Measurements from ENCODE around the gene PRKAR1A.

The PRKAR1A gene

DNA sequence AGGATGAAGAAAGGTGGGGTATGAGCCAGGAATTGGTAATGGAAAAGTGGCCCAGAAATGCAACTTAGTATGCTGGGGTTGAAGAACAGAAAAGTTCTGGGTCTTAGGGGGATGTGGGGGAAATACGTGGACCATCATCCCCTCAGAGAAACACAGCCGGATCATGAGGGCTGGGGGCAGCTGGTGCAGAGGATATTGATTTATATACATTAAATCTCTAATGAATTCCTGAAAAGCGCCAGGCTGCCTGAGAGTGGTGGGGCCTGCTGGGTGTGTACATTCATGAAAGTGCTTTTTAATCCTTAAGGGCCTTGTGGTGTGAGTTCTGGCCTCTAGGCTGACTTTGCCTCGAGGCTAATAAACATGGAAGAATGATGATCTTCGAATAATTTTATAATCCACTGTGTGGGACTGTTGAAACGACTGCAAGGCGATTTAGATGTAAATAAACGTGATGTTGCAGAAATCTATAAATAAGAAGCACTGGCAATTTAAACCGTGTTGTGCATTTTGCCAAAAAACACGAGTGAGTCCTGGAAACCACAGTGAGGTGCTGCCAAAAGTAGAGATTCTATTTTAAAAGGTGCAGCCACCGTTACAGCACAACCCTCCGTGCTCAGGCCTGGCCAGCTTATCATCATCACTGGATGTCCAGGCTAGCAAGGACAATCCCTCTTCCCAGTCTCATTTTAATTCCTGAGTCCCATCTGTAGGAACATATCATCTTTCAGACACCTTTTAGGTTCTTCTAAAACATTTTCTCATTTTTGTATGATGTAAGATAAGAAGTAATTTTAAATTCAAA is 32.1 kb downstream of the PRKAR1A start:
- no peak for DNase-seq

DNA sequence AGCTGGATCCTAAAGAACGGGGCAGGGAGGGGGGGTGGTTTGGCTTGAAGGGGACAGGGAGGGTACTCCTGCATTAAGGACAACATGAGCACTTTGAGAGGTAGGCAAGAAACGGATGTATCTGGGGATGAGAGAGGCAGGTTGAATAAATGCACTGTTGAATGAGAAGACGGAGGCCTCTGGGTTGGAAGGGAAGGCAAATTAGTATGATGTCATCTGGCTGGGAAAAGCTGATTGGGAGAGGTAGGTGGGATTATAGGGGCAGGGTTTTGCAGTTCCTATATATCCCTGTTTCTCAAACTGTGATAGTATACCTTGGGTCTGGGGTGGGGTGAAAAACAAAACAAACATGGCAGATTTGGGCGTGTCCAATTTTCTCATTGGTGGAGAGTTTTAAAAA is 44.3 kb downstream of the PRKAR1A start:
- no peak for DNase-seq

DNA sequence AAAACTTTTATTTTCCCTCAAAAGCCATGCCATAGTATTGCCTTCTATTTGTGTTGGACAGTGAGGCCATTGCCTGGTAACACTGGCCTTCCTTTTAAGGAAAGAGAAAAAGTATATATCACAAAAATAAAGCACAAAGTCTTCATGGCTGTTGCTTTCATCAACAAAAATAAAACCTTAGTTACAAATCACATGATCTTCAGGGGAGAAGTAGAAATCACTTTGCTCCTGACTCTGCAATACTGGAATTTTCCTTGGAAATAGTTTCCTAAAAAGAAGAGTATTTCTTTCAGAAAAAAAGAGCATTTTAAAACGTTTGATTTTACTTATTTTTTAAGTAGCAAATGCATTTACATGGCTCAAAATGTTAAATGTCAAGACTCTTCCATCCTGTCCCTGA is 47.1 kb downstream of the PRKAR1A start:
- DNase-seq, result peak; percentile 80 to 85

DNA sequence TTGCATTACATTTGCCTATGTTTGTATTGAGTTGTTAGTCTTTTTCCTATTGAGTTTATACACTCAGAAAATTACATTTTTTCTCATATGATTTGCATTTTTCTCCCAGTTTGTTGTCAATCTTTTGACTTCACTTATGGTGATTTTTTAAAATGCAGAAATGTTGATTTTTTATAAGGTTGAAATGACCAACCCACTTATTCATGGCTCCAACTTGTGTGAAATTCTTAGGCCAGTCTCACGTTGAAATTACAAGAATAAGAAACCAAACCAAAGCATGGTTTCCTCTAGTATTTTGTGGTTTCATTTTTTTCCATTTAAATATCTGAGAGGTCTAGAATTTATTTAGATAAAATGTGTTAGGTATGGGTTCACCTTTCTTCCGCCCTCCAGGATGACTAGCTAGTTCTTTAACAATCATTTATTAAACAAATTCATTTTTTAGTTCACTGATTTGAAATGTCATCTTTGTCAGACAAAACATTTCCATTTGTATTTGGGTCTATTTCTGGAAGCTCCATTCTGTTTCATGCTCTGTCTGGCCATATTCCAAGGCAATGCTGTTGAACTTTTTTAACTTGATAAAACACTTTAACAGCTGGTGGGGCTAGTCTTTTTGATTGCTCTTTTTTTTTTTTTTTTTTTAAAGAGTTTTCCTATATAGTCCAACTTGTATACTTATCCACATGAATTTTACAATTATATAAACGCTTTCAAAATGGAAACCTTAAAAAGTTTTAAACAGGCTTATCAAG is 48.9 kb downstream of the PRKAR1A start:
- DNase-seq, result no peak

DNA sequence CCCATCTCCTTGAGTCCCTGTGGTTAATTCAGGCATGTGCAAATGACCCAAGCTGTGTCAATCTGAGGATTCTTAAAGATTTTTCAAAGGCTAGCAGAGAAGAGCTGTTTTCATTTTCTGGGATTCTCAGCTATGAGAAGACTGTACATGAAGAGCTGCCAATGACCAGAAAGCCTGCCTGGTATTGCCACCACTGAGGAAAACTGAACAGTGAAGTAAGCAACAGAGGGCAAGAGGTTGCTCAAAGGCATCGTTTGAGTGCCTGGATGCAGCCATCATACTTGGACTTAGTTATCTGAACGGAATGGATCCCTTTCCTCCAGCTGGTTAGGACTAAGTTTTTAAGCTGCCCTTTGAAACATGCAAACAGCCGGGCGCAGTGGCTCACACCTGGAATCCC is 50.5 kb downstream of the PRKAR1A start:
- DNase-seq, result no peak

DNA sequence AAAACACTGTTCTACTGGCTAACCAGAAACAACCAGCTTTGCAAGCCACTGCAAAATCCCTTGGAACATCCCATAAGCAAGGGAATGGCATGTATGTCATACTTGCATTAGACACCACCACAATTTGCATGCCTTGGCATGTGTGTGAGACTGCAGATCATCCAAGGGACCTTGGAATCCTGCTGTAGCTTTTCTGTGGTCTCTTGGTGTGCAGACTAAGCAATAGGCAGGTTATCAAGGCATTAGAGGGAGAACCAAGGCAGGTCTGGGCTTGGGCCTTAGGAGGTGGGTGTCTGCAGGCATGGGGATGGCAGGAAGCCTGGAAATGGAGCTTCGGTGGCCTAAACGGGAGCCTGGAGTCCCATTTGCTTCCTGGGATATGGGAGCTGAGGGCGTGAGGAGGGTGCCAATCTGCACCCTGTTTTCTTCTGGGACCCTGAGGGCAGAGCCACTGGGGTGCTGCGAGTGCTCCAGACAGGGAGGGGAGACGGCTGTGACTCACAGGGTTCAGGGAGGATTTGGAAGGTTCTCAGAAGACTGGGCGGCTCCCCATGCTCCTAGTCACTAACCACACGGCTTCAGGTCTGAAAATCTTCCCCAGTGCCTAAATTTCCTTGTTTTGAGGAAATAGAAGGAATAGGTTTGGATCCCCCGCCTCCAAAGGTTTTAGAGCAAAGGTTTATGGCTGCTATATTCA is 52.3 kb downstream of the PRKAR1A start:
- DNase-seq, result no peak

DNA sequence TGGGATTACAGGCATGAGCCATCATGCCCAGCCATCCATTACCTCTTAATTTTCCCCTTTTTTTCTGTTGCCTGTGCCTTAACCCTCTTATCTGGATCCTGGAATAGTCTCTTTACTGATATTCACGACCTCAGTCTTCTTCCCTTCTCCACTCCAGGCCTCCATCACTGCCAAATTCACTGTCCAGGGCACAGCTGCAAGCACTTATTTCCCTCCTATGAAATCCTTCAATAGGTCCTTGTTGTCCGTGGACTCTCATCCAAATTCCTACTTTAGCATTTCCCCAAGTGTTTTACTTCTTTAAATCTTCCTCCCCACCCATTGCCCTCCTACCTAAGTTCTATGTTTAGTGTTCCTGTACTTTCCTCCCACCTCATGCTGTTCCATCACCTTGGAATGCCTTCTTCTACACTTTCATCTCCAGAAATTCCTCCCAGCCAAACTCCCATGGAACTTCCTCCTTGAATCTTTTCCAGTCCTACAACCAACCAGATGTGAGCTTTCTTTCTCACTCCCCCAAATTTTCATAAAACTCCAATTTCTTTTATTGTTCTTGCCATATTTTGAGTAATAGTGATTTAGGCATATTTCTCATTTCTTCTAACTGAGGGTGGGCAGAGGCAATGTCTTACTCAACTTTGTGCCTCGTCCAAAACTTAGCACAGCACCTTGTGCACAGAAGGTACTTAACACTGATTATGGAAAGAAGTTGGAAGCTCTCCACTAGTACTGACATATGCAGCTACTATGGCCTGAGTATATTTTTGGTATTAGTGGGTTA is 53.6 kb downstream of the PRKAR1A start:
- DNase-seq, result peak; percentile 52 to 82

DNA sequence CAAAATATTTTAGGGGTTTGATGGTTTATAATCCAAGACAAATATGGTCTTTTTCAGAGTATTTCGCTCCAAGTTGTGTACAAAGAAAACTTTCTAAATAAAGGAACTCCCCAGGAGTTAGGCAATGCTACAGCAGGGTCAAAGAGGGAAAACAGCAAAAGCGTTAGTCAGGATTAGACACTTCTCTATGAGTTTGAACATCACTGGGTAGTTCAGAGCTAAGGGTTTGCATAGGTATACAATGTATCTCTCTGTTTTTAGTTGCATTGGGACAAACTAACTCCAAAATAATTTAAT is 54.2 kb downstream of the PRKAR1A start:
- peak; percentile 91 to 93 for DNase-seq

DNA sequence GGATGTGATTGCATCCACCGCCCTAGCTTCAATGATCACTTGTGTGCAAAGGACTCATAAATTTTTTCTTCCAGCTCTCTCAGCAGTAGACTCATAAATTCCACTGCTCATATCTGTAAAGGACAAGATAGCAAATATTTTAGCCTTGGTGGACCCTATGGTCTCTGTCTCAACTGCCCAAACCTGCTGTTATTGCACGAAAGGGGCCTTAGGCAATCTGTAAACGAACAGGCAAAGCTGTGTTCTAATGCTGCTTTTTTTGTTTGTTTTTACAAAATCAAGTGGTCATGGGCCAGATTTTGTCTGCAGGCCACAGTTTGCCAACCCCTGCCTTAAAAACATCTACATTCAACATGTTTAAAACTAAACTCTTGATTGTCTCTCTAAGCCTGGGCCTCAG is 54.8 kb downstream of the PRKAR1A start:
- DNase-seq, result no peak

DNA sequence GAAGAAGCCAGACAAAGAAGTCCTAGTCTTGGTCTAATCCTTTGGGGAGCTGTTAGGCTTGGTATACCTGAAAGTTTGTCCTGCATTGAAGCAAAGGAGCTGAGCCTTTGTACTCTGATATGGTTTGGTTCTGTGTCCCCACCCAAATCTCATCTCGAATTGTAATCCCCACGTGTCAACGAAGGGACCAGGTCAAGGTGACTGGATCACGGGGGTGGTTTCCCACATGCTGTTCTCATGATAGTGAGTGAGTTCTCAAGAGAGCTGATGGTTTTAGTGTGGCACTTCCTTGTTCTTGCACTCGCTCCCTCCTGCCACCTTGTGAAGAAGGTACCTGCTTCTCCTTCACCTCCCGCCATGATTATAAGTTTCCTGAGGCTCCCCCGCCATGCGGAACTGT is 55.4 kb downstream of the PRKAR1A start:
- no peak for DNase-seq

DNA sequence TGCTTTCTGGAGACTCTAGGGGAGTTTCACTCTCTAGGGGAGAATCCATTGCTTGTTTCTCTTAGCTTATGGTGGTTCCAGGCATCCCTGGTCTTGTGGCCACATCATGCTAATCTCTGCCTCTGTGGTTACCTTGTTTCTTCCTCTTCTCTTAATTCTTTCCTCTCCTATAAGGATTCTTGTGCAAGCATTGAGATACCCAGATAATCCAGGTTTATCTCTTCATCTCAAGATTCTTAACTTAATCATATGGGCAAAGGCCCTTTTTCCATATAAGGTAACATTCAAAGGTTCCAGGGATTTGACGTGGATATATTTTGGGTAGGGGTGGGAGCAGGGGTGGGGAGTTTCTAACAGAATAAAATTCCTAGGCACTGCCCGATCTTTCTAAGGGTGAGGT is 56.4 kb downstream of the PRKAR1A start:
- DNase-seq, result no peak

DNA sequence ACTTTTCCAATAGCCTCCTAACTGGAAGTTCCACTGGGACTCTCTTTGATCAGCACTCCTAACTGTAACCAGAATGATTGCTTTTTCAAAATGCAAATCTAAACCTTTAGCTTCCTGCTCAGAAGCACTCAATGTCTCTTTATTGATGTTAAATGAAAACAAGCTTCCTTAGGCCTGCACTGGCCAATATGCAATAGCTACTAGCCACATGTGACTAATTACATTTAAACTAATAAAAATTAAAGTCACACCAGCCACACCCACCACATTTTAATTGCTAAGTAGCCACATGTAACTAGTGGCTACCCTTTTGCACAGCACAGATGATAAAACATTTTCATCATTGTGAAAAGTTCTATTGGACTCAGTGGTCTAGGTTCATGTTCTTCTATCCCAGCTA is 57.1 kb downstream of the PRKAR1A start:
- DNase-seq, result no peak

DNA sequence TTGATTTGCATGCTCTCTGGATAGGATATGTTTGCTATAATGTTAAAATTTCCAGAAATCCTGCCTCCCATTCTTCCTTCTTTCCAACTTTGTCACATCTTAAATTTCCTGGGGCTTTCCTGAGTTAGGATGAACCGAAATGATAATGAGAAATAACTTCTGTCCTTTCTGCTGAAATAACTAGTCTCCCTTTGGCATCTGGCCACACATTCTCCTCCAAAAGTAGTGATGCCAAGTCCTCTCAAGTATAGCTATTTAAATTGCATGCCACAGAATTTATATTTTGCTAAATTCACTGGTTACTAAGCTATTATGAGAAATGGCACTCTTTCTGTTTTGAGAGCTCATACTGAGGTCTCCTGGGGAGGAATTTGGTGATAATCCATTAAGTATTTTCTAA is 58.3 kb downstream of the PRKAR1A start:
- DNase-seq, result no peak

DNA sequence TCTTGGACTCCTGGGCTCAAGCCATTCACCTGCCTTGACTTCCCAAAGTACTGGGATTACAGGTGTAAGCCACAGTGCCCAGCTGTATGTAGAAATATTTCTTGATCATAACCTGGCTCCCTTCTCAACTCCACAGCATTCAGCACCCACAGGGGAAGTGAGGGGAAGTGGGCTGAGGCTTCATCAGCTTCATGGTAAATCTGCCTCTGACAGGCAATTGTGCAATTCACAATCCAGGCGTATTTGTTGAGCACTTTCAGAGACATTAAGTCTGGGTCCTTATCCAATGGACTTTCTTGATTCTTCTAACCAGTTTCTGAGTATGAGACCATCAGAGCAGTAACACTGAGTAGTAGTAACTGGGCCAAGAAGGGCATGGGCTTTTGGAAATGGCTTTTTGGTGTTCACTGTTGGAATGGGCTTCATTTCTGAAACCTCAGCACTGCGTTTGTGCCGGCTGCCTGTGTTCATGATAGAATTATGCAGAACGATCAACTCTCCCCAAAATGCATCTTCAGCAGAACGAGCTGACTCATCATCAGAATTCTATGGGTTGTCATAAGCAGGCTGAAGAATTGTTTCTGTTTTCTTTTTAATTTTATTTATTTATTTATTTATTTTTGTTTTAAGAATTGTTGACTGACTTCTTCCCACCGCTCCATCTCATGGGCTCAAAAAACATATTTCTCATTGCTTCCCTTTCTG is 60.1 kb downstream of the PRKAR1A start:
- DNase-seq, result peak; percentile 70 to 77

DNA sequence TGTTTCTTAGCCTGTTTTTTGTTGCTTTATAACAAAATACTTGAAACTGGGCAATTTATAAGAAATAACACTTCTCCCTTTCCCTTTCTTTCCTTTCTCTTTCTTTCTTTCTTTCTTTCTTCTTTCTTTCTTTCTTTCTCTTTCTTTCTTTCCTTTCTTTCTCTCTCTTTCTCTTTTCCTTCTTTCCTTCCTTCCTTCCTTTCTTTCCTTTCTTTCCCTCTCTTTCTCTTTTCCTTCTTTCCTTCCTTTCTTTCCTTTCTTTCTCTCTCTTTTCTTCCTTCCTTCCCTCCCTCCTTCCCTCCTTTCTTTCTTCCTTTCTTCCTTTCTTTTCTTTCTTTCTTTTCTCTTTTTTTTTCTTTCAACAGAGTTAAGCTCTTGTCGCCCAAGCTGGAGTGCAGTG is 61.1 kb downstream of the PRKAR1A start:
- no peak for DNase-seq

DNA sequence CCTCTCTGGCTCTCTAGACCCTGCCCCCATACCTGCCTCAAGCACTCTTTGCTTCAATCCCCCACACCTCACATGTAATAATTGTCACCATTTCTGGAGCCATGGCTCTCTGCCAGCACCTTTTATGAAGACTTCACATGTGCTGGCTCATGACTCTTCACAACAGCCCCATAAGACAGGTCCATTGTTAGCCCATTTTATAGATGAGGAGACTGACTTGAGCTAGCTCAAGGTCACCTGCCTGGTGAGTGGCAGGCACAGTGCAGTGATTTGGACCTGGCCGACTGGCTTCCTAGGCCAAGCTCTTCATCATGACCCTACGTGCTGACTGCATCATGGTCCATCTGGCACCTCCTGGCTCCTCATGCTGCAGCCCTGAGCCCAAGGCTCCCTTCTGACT is 63.9 kb downstream of the PRKAR1A start:
- DNase-seq, result no peak

DNA sequence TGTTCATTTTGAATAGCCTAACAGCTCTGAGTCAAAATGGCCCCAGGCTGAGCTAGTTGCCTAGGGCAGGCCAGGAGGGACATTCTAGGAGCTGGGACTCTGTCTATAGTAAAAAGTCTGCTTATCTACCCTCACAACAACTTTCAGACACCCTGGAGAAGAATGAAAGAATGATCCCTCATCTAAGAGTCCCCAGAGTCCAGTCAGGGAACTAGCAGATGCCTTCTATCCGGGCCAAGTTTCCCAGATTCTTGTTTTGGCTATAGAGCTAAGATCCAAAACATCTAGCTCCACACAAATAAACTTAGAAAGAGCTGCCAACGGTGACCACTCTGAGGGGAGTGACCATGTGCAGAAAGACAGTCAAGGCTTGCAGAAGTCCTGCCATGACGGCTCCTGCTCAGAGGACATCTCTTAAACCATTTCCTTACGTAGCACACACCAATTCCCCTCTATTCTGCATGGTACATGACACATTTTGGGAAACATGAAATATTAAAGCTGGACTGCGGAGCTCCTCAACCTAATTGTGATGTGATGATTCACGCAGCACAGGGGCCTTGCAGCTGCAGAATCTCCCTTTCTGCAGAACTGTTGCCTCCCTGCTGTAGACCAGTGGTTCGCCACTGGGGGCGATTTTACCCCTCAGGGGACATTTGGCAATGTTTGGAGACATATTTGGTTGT is 64.7 kb downstream of the PRKAR1A start:
- no peak for DNase-seq

DNA sequence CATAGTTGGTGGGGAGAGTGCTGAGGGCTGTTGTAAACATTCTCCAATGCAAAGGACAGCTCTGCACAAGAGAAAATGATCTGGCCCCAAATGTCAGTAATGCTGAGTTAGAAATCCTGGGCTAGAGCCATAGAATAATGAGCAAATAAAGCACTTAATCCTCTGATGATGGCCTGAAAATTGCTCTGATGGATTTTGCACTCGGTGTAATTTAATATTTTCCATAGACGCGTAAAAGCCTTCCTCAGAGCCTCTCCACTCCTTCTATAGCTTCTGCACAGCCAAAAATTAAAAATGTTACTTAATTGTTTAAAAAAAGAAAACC is 65.2 kb downstream of the PRKAR1A start:
- no peak for DNase-seq

DNA sequence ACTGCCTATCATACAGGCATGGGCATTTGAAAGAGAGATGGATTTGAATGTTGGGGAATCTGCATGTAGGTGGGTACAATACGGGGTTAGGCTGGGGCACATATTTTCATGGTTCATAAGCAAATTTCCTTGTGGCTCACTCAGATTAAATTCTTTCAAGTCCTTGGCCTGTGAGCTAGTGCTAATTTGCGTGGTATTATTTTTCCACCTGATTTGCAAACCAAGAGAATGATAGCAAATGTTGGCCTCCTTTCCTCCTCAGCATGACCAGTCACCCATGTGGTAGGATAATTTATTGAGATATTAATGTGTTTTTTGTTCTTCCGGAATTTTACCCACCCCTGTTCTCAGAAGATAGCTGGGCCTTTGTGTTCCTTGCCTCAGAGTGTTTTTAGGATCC is 66.0 kb downstream of the PRKAR1A start:
- DNase-seq, result no peak

DNA sequence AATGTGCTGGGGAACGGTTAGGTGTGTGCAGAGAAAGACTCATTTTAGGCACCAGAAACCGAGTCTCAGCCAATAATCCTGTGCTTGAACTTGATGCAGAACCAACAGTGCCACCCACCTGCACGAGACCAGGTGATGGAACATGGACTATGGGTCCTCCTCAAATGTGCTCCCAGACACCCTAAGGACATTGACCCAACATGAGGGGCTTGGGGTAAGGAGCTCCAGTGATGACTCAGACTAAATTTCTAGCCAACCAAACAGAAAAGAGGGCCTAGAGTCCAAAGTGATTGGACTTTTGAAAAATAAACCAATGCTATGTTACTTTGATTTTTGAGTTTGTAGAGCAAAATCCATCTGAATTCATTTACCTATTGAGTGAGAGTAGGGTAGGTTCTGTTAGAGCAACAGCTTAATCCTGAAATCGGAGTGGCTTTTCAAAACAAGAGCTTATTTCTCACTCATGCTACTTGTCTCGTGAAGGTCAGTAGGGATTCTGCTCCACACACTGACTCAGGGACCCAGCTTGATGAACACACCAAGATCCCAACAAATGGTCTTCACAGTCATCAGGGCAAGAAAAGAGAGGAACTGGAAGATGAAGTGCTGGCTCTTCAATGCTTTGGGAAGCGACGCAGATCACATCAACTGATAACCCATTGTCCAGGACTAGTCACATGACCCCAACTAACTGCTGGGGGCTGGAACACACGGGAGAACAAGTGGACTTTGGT is 67.1 kb downstream of the PRKAR1A start:
- peak in 1 of 2 donors; percentile 33 for DNase-seq

DNA sequence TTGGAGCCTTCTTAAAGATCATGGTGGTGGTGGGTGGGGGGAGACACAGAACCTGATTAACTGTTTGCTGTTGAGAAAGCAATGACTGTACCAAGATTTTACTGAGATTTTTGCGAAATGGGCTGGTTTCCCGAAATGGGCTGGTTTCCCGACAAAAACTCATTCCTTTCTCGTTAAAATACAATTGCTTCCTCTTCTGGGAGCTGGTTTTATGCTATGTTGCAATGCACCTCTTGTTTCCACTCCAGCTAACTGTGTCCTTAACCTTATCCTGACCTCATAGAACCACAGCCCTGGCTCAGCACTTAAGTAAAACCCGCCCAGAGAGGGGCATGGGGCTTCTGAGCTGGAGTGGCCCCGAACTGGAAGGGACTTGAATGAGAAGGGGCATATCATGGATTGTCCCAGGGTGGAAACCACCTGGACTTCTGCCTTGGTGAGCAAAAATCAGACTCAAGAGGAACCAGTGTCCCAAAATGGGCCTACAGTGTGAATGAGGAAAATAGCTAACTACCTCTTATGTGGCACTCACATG is 68.1 kb downstream of the PRKAR1A start:
- peak; percentile 94 to 96 for DNase-seq
